ENCODE measurements around the gene ARRDC1.
"Not testable (repeated sequence)": the region's sequence is repeated elsewhere in the genome, so short reads cannot be mapped to it uniquely, and the experiment has no call there.

ARRDC1 gene

GRCh38 chr9:137589441-137590122, 15.9 kb upstream of the ARRDC1 start:
- peak overlapping the region; percentile 6 for H3K9ac ChIP-seq (ENCODE audit: low read length)
- peaks cover 8% of the 10 kb centered on the region for H3K4me1 ChIP-seq (ENCODE audit: control insufficient read depth, insufficient read depth, low read length)
- H3K36me3 ChIP-seq (ENCODE audit: control insufficient read depth, insufficient read depth, low read length), result peaks cover 9% of the 10 kb centered on the region
- peak overlapping the region; percentile 65 for H3K4me3 ChIP-seq (ENCODE audit: low read length)
- H3K27me3 ChIP-seq (ENCODE audit: control insufficient read depth, insufficient read depth, low read length), result no peaks in the 10 kb centered on the region
- no peak overlapping the region for H3K27ac ChIP-seq (ENCODE audit: low read depth, low read length)

DNA sequence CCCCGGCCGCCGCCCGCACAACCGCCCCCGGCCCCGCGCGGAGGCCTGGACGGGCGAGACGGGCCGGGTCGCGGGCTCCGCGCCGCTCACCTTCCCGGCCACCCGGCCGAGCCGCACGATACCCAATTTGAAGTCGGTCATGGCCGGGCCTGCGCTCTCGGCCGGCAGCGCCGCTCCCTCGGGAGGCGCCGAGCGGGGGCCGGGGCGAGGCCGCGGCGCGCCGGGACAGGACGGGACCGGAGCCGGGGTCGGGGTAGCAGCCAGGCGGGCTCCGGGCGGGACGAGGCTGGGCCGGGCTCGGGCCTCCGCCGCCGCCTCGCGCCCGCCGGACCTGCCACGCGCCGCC, 15.4 kb upstream of the ARRDC1 start:
- peaks cover 8% of the 10 kb centered on the region for H3K4me1 ChIP-seq (ENCODE audit: control insufficient read depth, insufficient read depth, low read length)
- H3K27ac ChIP-seq (ENCODE audit: low read depth, low read length), result no peak overlapping the region
- peak overlapping the region; percentile 65 for H3K4me3 ChIP-seq (ENCODE audit: low read length)
- no peaks in the 10 kb centered on the region for H3K27me3 ChIP-seq (ENCODE audit: control insufficient read depth, insufficient read depth, low read length)
- H3K36me3 ChIP-seq (ENCODE audit: control insufficient read depth, insufficient read depth, low read length), result peaks cover 9% of the 10 kb centered on the region
- H3K9ac ChIP-seq (ENCODE audit: low read length), result no peak overlapping the region

DNA sequence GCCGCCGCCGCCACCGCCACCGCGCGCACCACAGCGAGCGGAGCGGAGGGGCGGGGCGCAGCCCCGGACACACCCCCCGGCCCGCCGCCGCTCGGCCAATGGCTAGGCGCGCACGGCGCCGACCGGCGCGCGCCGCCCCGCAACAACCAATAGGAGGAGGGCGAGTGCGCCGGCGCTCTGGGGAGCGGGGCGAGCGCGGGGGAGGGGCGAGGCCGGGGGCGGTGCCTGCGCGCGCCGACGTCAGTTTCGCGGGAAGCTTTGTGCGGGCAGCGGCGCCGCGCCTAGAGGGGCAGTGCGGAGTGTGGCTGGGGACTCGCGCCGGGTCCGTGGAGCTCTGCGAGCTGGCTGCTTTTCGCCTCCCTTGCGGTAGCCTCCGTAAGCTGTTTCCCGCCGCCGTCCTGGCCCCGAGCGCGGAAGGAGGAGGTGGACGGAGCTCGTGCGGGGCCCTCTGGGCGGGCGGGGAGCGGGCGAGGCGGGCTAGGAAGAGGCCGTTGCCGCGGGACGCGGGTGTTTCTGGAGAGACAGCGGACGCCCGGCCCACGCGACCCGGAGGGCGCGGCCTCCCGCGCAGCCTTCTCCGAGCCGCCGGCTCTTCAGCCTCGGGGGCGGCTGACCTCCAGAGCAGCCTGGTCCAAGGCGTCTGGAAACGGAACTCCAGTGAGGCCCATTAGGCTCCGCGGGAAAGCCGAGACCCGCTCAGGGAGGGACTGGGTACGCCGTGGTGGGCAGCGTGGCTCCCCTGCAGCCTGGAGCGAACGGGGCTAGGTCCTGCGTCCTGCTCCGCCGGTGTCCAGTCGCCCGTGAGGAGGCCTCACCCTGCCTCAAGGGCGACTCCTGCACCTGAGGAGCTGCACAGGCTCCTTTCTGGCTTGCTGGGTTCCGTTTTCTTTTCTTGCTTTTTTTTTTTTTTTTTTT, 14.8 kb upstream of the ARRDC1 start, which contains the start of gene ZMYND19:
TSS of gene ZMYND19 (minus strand) at position 44 of the 915 bp plus-strand sequence. CDS start 249 bp downstream, outside the sequence.
- H3K9ac ChIP-seq (ENCODE audit: low read length), result peak within 1 kb of the TSS; percentile 6
- no peak within 1 kb of the TSS for H3K27ac ChIP-seq (ENCODE audit: low read depth, low read length)
- no peaks in the 10 kb centered on the region for H3K27me3 ChIP-seq (ENCODE audit: control insufficient read depth, insufficient read depth, low read length)
- peak within 1 kb of the TSS; percentile 84 for H3K4me3 ChIP-seq (ENCODE audit: low read length)
- H3K4me1 ChIP-seq (ENCODE audit: control insufficient read depth, insufficient read depth, low read length), result peaks cover 8% of the 10 kb centered on the region
- peaks cover 6% of the 10 kb centered on the region for H3K36me3 ChIP-seq (ENCODE audit: control insufficient read depth, insufficient read depth, low read length)

- peaks cover 8% of the 10 kb centered on the region for H3K4me1 ChIP-seq (ENCODE audit: control insufficient read depth, insufficient read depth, low read length)
- no peak overlapping the region for H3K4me3 ChIP-seq (ENCODE audit: low read length)
- no peaks in the 10 kb centered on the region for H3K27me3 ChIP-seq (ENCODE audit: control insufficient read depth, insufficient read depth, low read length)
- H3K36me3 ChIP-seq (ENCODE audit: control insufficient read depth, insufficient read depth, low read length), result peaks cover 3% of the 10 kb centered on the region
- no peak overlapping the region for H3K9ac ChIP-seq (ENCODE audit: low read length)
- no peak overlapping the region for H3K27ac ChIP-seq (ENCODE audit: low read depth, low read length)
Observed at GRCh38 chr9:137592767-137593166, 12.7 kb upstream of the ARRDC1 start.

DNA sequence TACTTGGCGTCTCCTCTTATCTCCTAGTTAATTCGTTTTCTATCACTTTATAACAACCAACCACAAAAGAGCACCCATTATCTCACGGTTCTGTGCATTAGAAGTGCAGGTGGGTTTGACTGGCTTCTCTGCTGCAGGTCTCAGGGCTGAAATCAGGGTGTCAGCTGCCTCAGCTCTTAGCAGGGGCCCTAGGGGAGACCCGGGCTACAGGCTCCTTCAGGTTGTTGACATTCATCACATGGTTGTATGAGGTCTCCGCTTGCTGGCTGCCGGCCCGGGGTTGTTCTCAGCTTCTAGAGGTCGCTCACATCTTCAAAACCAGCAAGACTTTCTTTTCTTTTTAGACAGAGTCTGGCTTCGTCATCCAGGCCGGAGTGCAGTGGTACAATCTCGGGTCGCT, 12.3 kb upstream of the ARRDC1 start:
- Histone ChIP-seq H3K4me3 (ENCODE audit: low read length) (no peak overlapping the region), H3K4me1 (ENCODE audit: control insufficient read depth, insufficient read depth, low read length) (peaks cover 8% of the 10 kb centered on the region), H3K9ac (ENCODE audit: low read length) (no peak overlapping the region), H3K27me3 (ENCODE audit: control insufficient read depth, insufficient read depth, low read length) (no peaks in the 10 kb centered on the region), H3K36me3 (ENCODE audit: control insufficient read depth, insufficient read depth, low read length) (peaks cover under 1% of the 10 kb centered on the region), H3K27ac (ENCODE audit: low read depth, low read length) (no peak overlapping the region)

DNA sequence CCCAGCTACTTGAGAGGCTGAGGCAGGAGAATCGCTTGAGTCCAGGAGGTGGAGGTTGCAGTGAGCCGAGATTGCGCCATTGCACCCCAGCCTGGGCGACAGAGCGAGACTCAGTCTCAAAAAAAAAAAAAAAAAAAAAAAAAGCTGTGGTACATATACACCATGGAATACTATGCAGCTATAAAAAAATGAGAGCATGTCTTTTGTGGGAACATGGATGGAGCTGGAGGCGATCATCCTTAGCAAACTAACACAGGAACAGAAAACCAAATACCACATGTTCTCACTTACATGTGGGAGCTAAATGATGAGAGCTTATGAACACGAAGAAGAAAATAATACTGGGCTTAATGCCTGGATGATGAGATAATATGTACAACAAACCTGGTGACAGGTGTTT, 8.9 kb upstream of the ARRDC1 start:
- not testable (repeated sequence) for H3K27ac ChIP-seq (ENCODE audit: low read depth, low read length); H3K9ac ChIP-seq (ENCODE audit: low read length); H3K4me3 ChIP-seq (ENCODE audit: low read length); H3K4me1 ChIP-seq (ENCODE audit: control insufficient read depth, insufficient read depth, low read length); H3K27me3 ChIP-seq (ENCODE audit: control insufficient read depth, insufficient read depth, low read length); H3K36me3 ChIP-seq (ENCODE audit: control insufficient read depth, insufficient read depth, low read length)

- Histone ChIP-seq H3K4me3 (ENCODE audit: low read length) (no peak overlapping the region), H3K27ac (ENCODE audit: low read depth, low read length) (no peak overlapping the region), H3K4me1 (ENCODE audit: control insufficient read depth, insufficient read depth, low read length) (no peaks in the 10 kb centered on the region)
Observed at GRCh38 chr9:137598943-137599342, 6.5 kb upstream of the ARRDC1 start.

DNA sequence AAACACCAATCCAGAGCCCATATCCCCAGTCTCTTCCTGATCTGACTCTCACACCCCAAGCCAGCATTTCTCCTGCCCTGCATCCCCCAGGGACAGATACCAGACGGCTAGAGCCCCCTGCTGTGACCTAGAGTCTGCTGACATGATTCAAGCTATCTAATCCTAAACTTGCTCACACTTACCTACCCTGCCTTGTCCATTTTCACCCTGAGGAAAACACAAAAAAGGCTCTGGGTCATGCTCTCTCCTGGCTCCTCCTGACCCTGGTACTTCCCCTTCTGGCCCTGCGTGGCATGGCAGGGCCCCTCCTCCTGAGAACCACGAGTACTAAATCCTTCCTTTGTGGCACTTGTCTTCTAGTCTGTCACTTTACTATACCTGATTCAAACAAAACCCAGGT, 2.8 kb upstream of the ARRDC1 start:
- Histone ChIP-seq H3K4me3 (ENCODE audit: low read length) (no peak overlapping the region), H3K27me3 (ENCODE audit: control insufficient read depth, insufficient read depth, low read length) (no peaks in the 10 kb centered on the region), H3K36me3 (ENCODE audit: control insufficient read depth, insufficient read depth, low read length) (no peaks in the 10 kb centered on the region), H3K27ac (ENCODE audit: low read depth, low read length) (no peak overlapping the region), H3K4me1 (ENCODE audit: control insufficient read depth, insufficient read depth, low read length) (peaks cover 5% of the 10 kb centered on the region), H3K9ac (ENCODE audit: low read length) (no peak overlapping the region)

More at GRCh38 chr9:137598943-137599342, 6.5 kb upstream of the ARRDC1 start:
- Histone ChIP-seq H3K36me3 (ENCODE audit: control insufficient read depth, insufficient read depth, low read length) (no peaks in the 10 kb centered on the region), H3K9ac (ENCODE audit: low read length) (no peak overlapping the region), H3K27me3 (ENCODE audit: control insufficient read depth, insufficient read depth, low read length) (no peaks in the 10 kb centered on the region)

DNA sequence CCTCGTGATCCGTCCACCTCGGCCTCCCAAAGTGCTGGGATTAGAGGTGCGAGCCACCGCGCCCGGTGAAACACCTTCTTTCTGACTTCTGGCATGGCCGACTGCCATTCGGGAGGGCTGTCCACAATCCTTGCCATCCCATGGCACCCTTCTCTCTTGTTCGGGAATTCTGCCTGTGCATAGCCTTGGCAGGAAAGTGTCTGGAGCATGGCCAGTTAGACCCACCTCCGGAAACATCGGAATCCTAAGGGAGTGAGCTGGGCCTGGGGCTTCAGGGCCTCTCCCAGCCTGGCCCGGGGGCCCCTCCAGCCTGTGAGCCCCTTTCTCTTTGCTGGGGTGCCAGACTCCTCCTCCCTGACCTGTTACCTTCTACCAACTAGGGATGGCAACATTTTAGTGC, 1.6 kb upstream of the ARRDC1 start:
- Histone ChIP-seq H3K27ac (ENCODE audit: low read depth, low read length) (no peak overlapping the region), H3K9ac (ENCODE audit: low read length) (no peak overlapping the region), H3K4me1 (ENCODE audit: control insufficient read depth, insufficient read depth, low read length) (peaks cover 5% of the 10 kb centered on the region), H3K27me3 (ENCODE audit: control insufficient read depth, insufficient read depth, low read length) (no peaks in the 10 kb centered on the region), H3K4me3 (ENCODE audit: low read length) (no peak overlapping the region), H3K36me3 (ENCODE audit: control insufficient read depth, insufficient read depth, low read length) (no peaks in the 10 kb centered on the region)

DNA sequence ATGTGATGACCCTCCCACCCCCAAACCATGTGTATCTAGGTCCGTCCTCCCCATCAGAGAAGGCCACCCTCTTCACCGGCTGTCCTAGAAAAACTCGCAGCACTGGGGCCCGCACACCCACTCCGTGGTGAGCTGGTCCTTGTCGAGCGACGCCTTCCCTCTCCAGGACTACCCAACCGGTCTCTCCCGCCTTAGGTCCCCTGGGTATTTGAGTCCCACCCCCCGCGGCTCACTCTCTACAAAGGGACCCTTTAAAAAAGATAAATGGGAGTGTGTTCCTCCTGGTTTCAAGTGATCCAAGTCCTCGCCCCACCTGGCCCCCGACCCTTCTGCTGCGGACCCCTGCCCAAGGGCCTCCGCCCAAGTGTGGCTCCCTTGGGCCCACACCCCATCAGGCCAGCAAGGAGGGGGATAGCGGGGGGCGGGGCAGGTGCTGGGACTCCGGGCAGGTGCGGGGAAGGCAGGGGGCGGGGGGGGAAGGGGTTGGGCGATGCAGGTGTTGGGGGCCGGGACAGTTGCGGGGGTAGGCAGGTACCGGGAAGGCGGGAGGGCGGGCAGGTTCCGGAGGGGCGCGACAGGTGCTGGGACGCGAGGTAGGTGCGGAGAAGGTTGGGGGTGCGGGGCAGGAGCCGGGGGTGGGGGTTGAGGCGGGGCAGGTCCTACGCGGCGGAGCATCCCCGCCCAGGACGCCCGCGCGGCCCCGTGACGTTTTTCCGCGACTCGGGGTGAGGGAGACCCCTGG, 970 bp upstream of the ARRDC1 start:
- H3K4me3 ChIP-seq (ENCODE audit: low read length), result no peak overlapping the region
- H3K9ac ChIP-seq (ENCODE audit: low read length), result no peak overlapping the region
- H3K27me3 ChIP-seq (ENCODE audit: control insufficient read depth, insufficient read depth, low read length), result no peaks in the 10 kb centered on the region
- no peaks in the 10 kb centered on the region for H3K36me3 ChIP-seq (ENCODE audit: control insufficient read depth, insufficient read depth, low read length)
- H3K4me1 ChIP-seq (ENCODE audit: control insufficient read depth, insufficient read depth, low read length), result peaks cover 5% of the 10 kb centered on the region
- H3K27ac ChIP-seq (ENCODE audit: low read depth, low read length), result no peak overlapping the region

- H3K27ac ChIP-seq (ENCODE audit: low read depth, low read length), result peak overlapping the region; percentile 40
- H3K4me3 ChIP-seq (ENCODE audit: low read length), result peak overlapping the region; percentile 93
- no peaks in the 10 kb centered on the region for H3K27me3 ChIP-seq (ENCODE audit: control insufficient read depth, insufficient read depth, low read length)
- H3K4me1 ChIP-seq (ENCODE audit: control insufficient read depth, insufficient read depth, low read length), result peaks cover 5% of the 10 kb centered on the region
- H3K36me3 ChIP-seq (ENCODE audit: control insufficient read depth, insufficient read depth, low read length), result no peaks in the 10 kb centered on the region
- H3K9ac ChIP-seq (ENCODE audit: low read length), result peak overlapping the region; percentile 10
Observed at GRCh38 chr9:137606005-137606621, 627 bp downstream of the ARRDC1 start.

- Histone ChIP-seq H3K4me1 (ENCODE audit: control insufficient read depth, insufficient read depth, low read length) (peaks cover 5% of the 10 kb centered on the region), H3K27ac (ENCODE audit: low read depth, low read length) (no peak overlapping the region), H3K9ac (ENCODE audit: low read length) (peak overlapping the region; percentile 21), H3K27me3 (ENCODE audit: control insufficient read depth, insufficient read depth, low read length) (no peaks in the 10 kb centered on the region), H3K4me3 (ENCODE audit: low read length) (peak overlapping the region; percentile 93), H3K36me3 (ENCODE audit: control insufficient read depth, insufficient read depth, low read length) (no peaks in the 10 kb centered on the region)
Observed at GRCh38 chr9:137606734-137607138, 1.2 kb downstream of the ARRDC1 start.
